ENCODE data around the gene CALCOCO2.

The CALCOCO2 gene

GRCh38 chr17:48854774-48855476, 24.1 kb downstream of the CALCOCO2 start:
- H3K27ac ChIP-seq: no peak overlapping the region
- TF ChIP-seq CTCF (conservative IDR thresholded peaks at IDR 0.05): no peak

- TF ChIP-seq CTCF (conservative IDR thresholded peaks at IDR 0.05): no peak
- H3K27ac ChIP-seq: no peak overlapping the region
Observed at GRCh38 chr17:48856122-48856821, 25.4 kb downstream of the CALCOCO2 start.

- H3K27ac ChIP-seq: no peak overlapping the region
- TF ChIP-seq CTCF (conservative IDR thresholded peaks at IDR 0.05): peak; percentile 24
Observed at GRCh38 chr17:48860034-48860433, 29.2 kb downstream of the CALCOCO2 start.

GRCh38 chr17:48860456-48860855, 29.6 kb downstream of the CALCOCO2 start:
- no peak for TF ChIP-seq CTCF (conservative IDR thresholded peaks at IDR 0.05)
- no peak overlapping the region for H3K27ac ChIP-seq

- no peak for TF ChIP-seq CTCF (conservative IDR thresholded peaks at IDR 0.05)
- no peak overlapping the region for H3K27ac ChIP-seq
Observed at GRCh38 chr17:48868916-48869500, 38.2 kb downstream of the CALCOCO2 start.

- no peak for TF ChIP-seq CTCF (conservative IDR thresholded peaks at IDR 0.05)
- H3K27ac ChIP-seq: no peak overlapping the region
Observed at GRCh38 chr17:48869821-48870318, 39.0 kb downstream of the CALCOCO2 start.

- H3K27ac ChIP-seq: peak overlapping the region; percentile 61
- TF ChIP-seq CTCF (conservative IDR thresholded peaks at IDR 0.05): no peak
Observed at GRCh38 chr17:48871035-48871550, 40.3 kb downstream of the CALCOCO2 start.

Data from VCaP (cell line).